ENCODE results near the gene RHOT2. TPM values are rescaled to one million over a fixed set of nuclear protein-coding genes. Genes with fewer than 3 reads are reported as not detected.
"Not testable (repeated sequence)": the region's sequence is repeated elsewhere in the genome, so short reads cannot be mapped to it uniquely, and the experiment has no call there.

The RHOT2 gene
- total and polyA plus RNA-seq, 7 experiments from 2014 or later, result 32.7 to 232 (median 177) TPM

- peaks cover 0 to 42% (median 12%) of the 10 kb centered on the region in 3 experiments for H3K36me3 ChIP-seq (ENCODE audit: control insufficient read depth in 2 of 3, insufficient read depth in 3 of 3, low read length in 3 of 3)
- no peak overlapping the region for H3K27ac ChIP-seq (ENCODE audit: low read depth, low read length)
- Mint-ChIP-seq H3K4me1 (peaks cover 5 to 36% (median 26%) of the 10 kb centered on the region in 7 donors), H3K27me3 (no peaks in the 10 kb centered on the region), H3K27ac (peak overlapping the region in 2 of 9 donors; percentile 23 to 52), H3K9me3 (peaks cover 0 to 2% (median 0%) of the 10 kb centered on the region in 11 donors), H3K4me3 (peak overlapping the region in 2 of 10 donors; percentile 12 to 63), H3K36me3 (peaks cover 0 to 8% (median 4%) of the 10 kb centered on the region in 5 donors)
- POLR2A ChIA-PET, result interaction anchor here (0.6 to 2.2 kb wide), 4 partner anchors 9 to 1829 kb away, joined by 3 to 10 read pairs (median 3); no protein-coding TSS in a partner anchor
- H3K4me3 ChIP-seq (ENCODE audit: low read length), result no peak overlapping the region
- intact Hi-C loops (cut with micrococcal nuclease), result no loop called here
- no peaks in the 10 kb centered on the region for H3K27me3 ChIP-seq (ENCODE audit: control insufficient read depth in 2 of 2, insufficient read depth in 2 of 2, low read length in 2 of 2)
- H3K9me3 ChIP-seq (ENCODE audit: control insufficient read depth in 2 of 3, low read length in 3 of 3), result no peaks in the 10 kb centered on the region
- H3K4me1 ChIP-seq (ENCODE audit: control insufficient read depth in 2 of 2, insufficient read depth in 2 of 2, low read length in 2 of 2), result peaks cover 7 to 34% of the 10 kb centered on the region in 2 donors
- CTCF ChIA-PET, result no interaction called here
- DNase-seq (no peak), ATAC-seq (no peak)
Observed at GRCh38 chr16:686459-687260, 18.7 kb downstream of the RHOT2 start.

GRCh38 chr16:687499-687898, 19.6 kb downstream of the RHOT2 start:
- Mint-ChIP-seq H3K4me3 (peak overlapping the region in 1 of 10 donors; percentile 91), H3K36me3 (peaks cover 0 to 4% (median 2%) of the 10 kb centered on the region in 5 donors), H3K27ac (no peak overlapping the region), H3K9me3 (peaks cover 0 to 2% (median 0%) of the 10 kb centered on the region in 11 donors), H3K27me3 (peaks cover 0 to 5% (median 0%) of the 10 kb centered on the region in 5 donors), H3K4me1 (peaks cover 7 to 34% (median 23%) of the 10 kb centered on the region in 7 donors)
- CTCF ChIA-PET, result no interaction called here
- ATAC-seq, result no peak
- Histone ChIP-seq H3K4me1 (ENCODE audit: control insufficient read depth in 2 of 2, insufficient read depth in 2 of 2, low read length in 2 of 2) (peaks cover 7 to 32% of the 10 kb centered on the region in 2 donors), H3K4me3 (ENCODE audit: low read length) (no peak overlapping the region), H3K27me3 (ENCODE audit: control insufficient read depth in 2 of 2, insufficient read depth in 2 of 2, low read length in 2 of 2) (no peaks in the 10 kb centered on the region), H3K27ac (ENCODE audit: low read depth, low read length) (no peak overlapping the region), H3K9me3 (ENCODE audit: control insufficient read depth in 2 of 3, low read length in 3 of 3) (no peaks in the 10 kb centered on the region), H3K36me3 (ENCODE audit: control insufficient read depth in 2 of 3, insufficient read depth in 3 of 3, low read length in 3 of 3) (peaks cover 0 to 33% (median 11%) of the 10 kb centered on the region in 3 experiments)
- POLR2A ChIA-PET, result interaction anchor here (0.8 to 3.7 kb wide), 4 partner anchors 8 to 33 kb away, joined by 3 to 33 read pairs (median 6); partner anchors contain the start of gene RHOT2
- no peak for DNase-seq
- intact Hi-C loops (cut with micrococcal nuclease), result no loop called here

- no peak for ATAC-seq
- peak overlapping the region; percentile 87 to 94 (median 90) for H3K27ac Mint-ChIP-seq
- Histone ChIP-seq H3K4me3 (ENCODE audit: low read length) (peak overlapping the region; percentile 75), H3K4me1 (ENCODE audit: control insufficient read depth in 2 of 2, insufficient read depth in 2 of 2, low read length in 2 of 2) (peaks cover 7 to 25% of the 10 kb centered on the region in 2 donors), H3K27me3 (ENCODE audit: control insufficient read depth in 2 of 2, insufficient read depth in 2 of 2, low read length in 2 of 2) (no peaks in the 10 kb centered on the region), H3K9me3 (ENCODE audit: control insufficient read depth in 2 of 3, low read length in 3 of 3) (no peaks in the 10 kb centered on the region), H3K36me3 (ENCODE audit: control insufficient read depth in 2 of 3, insufficient read depth in 3 of 3, low read length in 3 of 3) (peaks cover 0 to 25% (median 0%) of the 10 kb centered on the region in 3 experiments), H3K27ac (ENCODE audit: low read depth, low read length) (peak overlapping the region; percentile 86)
- peaks cover 0 to 17% (median 0%) of the 10 kb centered on the region in 5 donors for H3K27me3 Mint-ChIP-seq
- intact Hi-C loops (cut with micrococcal nuclease), result no loop called here
- peaks cover 0 to 4% (median 0%) of the 10 kb centered on the region in 5 donors for H3K36me3 Mint-ChIP-seq
- ChIA-PET POLR2A (interaction anchor here (0.7 to 3.7 kb wide), 13 partner anchors 8 to 1476 kb away, joined by 3 to 34 read pairs (median 4); partner anchors contain the start of genes ANTKMT, METTL26, RHOT2 and STUB1), CTCF (interaction anchor here (1.3 kb wide), 1 partner anchor 21 kb away, joined by 3 read pairs; no protein-coding TSS in a partner anchor)
- H3K9me3 Mint-ChIP-seq, result peaks cover 0 to 2% (median 0%) of the 10 kb centered on the region in 11 donors
- H3K4me3 Mint-ChIP-seq, result peak overlapping the region; percentile 89 to 94 (median 92)
- DNase-seq, result no peak
- peaks cover 4 to 35% (median 20%) of the 10 kb centered on the region in 7 donors for H3K4me1 Mint-ChIP-seq
Observed at GRCh38 chr16:689175-689897, 21.4 kb downstream of the RHOT2 start.

- intact Hi-C loops (cut with micrococcal nuclease); CTCF ChIA-PET; H3K27me3 ChIP-seq (ENCODE audit: control insufficient read depth in 2 of 2, insufficient read depth in 2 of 2, low read length in 2 of 2); H3K27ac ChIP-seq (ENCODE audit: low read depth, low read length); H3K9me3 ChIP-seq (ENCODE audit: control insufficient read depth in 2 of 3, low read length in 3 of 3); DNase-seq; H3K4me3 ChIP-seq (ENCODE audit: low read length); ATAC-seq; H3K9me3 Mint-ChIP-seq; H3K36me3 Mint-ChIP-seq: not testable (repeated sequence)
- peaks cover 8 to 25% of the 10 kb centered on the region in 2 donors for H3K4me1 ChIP-seq (ENCODE audit: control insufficient read depth in 2 of 2, insufficient read depth in 2 of 2, low read length in 2 of 2)
- peak overlapping the region; percentile 64 to 93 (median 90) for H3K4me3 Mint-ChIP-seq
- peaks cover 0 to 18% (median 0%) of the 10 kb centered on the region in 3 experiments for H3K36me3 ChIP-seq (ENCODE audit: control insufficient read depth in 2 of 3, insufficient read depth in 3 of 3, low read length in 3 of 3)
- peaks cover 0 to 19% (median 0%) of the 10 kb centered on the region in 5 donors for H3K27me3 Mint-ChIP-seq
- POLR2A ChIA-PET, result interaction anchor here (1.5 to 3.7 kb wide), 3 partner anchors 10 to 55 kb away, joined by 3 to 34 read pairs (median 7); partner anchors contain the start of genes ANTKMT, METTL26 and STUB1
- H3K27ac Mint-ChIP-seq, result peak overlapping the region in 8 of 9 donors; percentile 2 to 92 (median 86)
- H3K4me1 Mint-ChIP-seq, result peaks cover 4 to 45% (median 27%) of the 10 kb centered on the region in 7 donors
Observed at GRCh38 chr16:691242-691641, 23.3 kb downstream of the RHOT2 start.

GRCh38 chr16:692356-693108, 24.6 kb downstream of the RHOT2 start:
- Mint-ChIP-seq H3K27me3 (peaks cover 0 to 19% (median 0%) of the 10 kb centered on the region in 5 donors), H3K36me3 (peaks cover 0 to 4% (median 0%) of the 10 kb centered on the region in 5 donors), H3K4me3 (peak overlapping the region; percentile 13 to 93 (median 46)), H3K9me3 (peaks cover 0 to 2% (median 0%) of the 10 kb centered on the region in 11 donors), H3K4me1 (peaks cover 4 to 51% (median 30%) of the 10 kb centered on the region in 7 donors), H3K27ac (peak overlapping the region in 7 of 9 donors; percentile 41 to 89 (median 63))
- Histone ChIP-seq H3K9me3 (ENCODE audit: control insufficient read depth in 2 of 3, low read length in 3 of 3) (no peaks in the 10 kb centered on the region), H3K27ac (ENCODE audit: low read depth, low read length) (no peak overlapping the region), H3K36me3 (ENCODE audit: control insufficient read depth in 2 of 3, insufficient read depth in 3 of 3, low read length in 3 of 3) (peaks cover 0 to 6% (median 0%) of the 10 kb centered on the region in 3 experiments), H3K4me3 (ENCODE audit: low read length) (no peak overlapping the region), H3K27me3 (ENCODE audit: control insufficient read depth in 2 of 2, insufficient read depth in 2 of 2, low read length in 2 of 2) (no peaks in the 10 kb centered on the region), H3K4me1 (ENCODE audit: control insufficient read depth in 2 of 2, insufficient read depth in 2 of 2, low read length in 2 of 2) (peaks cover 11 to 30% of the 10 kb centered on the region in 2 donors)
- ChIA-PET POLR2A (interaction anchor here (0.7 to 2.1 kb wide), 3 partner anchors 8 to 17 kb away, joined by 3 to 12 read pairs (median 4); partner anchors contain the start of genes JMJD8, RHBDL1 and STUB1), CTCF (no interaction called here)
- DNase-seq (no peak), ATAC-seq (no peak)
- intact Hi-C loops (cut with micrococcal nuclease), result no loop called here

Measured in naive thymus-derived CD4-positive, alpha-beta T cell (primary cell).